GM21423 (cell line): ENCODE results near the gene PLA2G6.
"Not testable (repeated sequence)": the region's sequence is repeated elsewhere in the genome, so short reads cannot be mapped to it uniquely, and the experiment has no call there.

Source experiments
- ATAC-seq: cut with Tn5 transposase; IDR thresholded peaks from one replicate; pipeline ENCODE4 v1.9.1; 2021; ENCODE audit warnings: mild to moderate bottlenecking, moderate library complexity; ENCODE audit not compliant: unreplicated experiment

PLA2G6 gene

GRCh38 chr22:38135133-38135706 is 46.4 kb downstream of the PLA2G6 start:
- no peak for ATAC-seq

GRCh38 chr22:38133331-38133730 is 48.3 kb downstream of the PLA2G6 start:
- ATAC-seq = no peak

- ATAC-seq = no peak
Observed at GRCh38 chr22:38132794-38133193, 48.8 kb downstream of the PLA2G6 start.

GRCh38 chr22:38132136-38132535 is 49.5 kb downstream of the PLA2G6 start:
- ATAC-seq = no peak

- no peak for ATAC-seq
Observed at GRCh38 chr22:38131399-38131798, 50.2 kb downstream of the PLA2G6 start.

- ATAC-seq = no peak
Observed at GRCh38 chr22:38129856-38130255, 51.8 kb downstream of the PLA2G6 start.

- ATAC-seq = no peak
Observed at GRCh38 chr22:38129021-38129420, 52.6 kb downstream of the PLA2G6 start.

- no peak for ATAC-seq
Observed at GRCh38 chr22:38127869-38128268, 53.8 kb downstream of the PLA2G6 start.

- no peak for ATAC-seq
Observed at GRCh38 chr22:38126928-38127668, 54.5 kb downstream of the PLA2G6 start.

- ATAC-seq = no peak
Observed at GRCh38 chr22:38125751-38126201, 55.9 kb downstream of the PLA2G6 start.

GRCh38 chr22:38125038-38125610 is 56.5 kb downstream of the PLA2G6 start:
- ATAC-seq = no peak

- ATAC-seq = no peak
Observed at GRCh38 chr22:38124236-38124974, 57.2 kb downstream of the PLA2G6 start.

- ATAC-seq = no peak
Observed at GRCh38 chr22:38122616-38123015, 59.0 kb downstream of the PLA2G6 start.

GRCh38 chr22:38120359-38121110 is 61.1 kb downstream of the PLA2G6 start:
- no peak for ATAC-seq

- ATAC-seq = not testable (repeated sequence)
Observed at GRCh38 chr22:38118747-38119146, 62.9 kb downstream of the PLA2G6 start.

- no peak for ATAC-seq
Observed at GRCh38 chr22:38118182-38118581, 63.4 kb downstream of the PLA2G6 start.

- not testable (repeated sequence) for ATAC-seq
Observed at GRCh38 chr22:38117556-38117955, 64.1 kb downstream of the PLA2G6 start.

- no peak for ATAC-seq
Observed at GRCh38 chr22:38115423-38116205, 66.0 kb downstream of the PLA2G6 start.

GRCh38 chr22:38114484-38115398 is 66.9 kb downstream of the PLA2G6 start:
- ATAC-seq = no peak
